IMR-90 (cell line): Measurements from ENCODE around the gene TNS1.

Source experiments
- ELK1 ChIP-seq: fragments of 150-350 bp; IDR thresholded peaks from 2 replicates; pipeline ENCODE4 v1.6.1; 2016; ENCODE audit warnings: low read depth, mild to moderate bottlenecking, low read length, moderate library complexity, borderline replicate concordance
- TF ChIP-seq, protein P1 (sequence below): conservative IDR thresholded peaks from 2 replicates; pipeline ENCODE4 v1.5.1; 2012; ENCODE audit warnings: mild to moderate bottlenecking, low read depth, low read length, improper control_type of control experiment

GRCh38 chr2:217873371-217873770 lies 129.4 kb downstream of the TNS1 start:
- TF ChIP-seq ELK1, result no peak
- TF ChIP-seq, protein P1, sequence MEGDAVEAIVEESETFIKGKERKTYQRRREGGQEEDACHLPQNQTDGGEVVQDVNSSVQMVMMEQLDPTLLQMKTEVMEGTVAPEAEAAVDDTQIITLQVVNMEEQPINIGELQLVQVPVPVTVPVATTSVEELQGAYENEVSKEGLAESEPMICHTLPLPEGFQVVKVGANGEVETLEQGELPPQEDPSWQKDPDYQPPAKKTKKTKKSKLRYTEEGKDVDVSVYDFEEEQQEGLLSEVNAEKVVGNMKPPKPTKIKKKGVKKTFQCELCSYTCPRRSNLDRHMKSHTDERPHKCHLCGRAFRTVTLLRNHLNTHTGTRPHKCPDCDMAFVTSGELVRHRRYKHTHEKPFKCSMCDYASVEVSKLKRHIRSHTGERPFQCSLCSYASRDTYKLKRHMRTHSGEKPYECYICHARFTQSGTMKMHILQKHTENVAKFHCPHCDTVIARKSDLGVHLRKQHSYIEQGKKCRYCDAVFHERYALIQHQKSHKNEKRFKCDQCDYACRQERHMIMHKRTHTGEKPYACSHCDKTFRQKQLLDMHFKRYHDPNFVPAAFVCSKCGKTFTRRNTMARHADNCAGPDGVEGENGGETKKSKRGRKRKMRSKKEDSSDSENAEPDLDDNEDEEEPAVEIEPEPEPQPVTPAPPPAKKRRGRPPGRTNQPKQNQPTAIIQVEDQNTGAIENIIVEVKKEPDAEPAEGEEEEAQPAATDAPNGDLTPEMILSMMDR, result no peak
